HL-60/S4 (cell line): ENCODE data around the gene SEMA4C.

Experiments used
- in situ Hi-C: fragments of 300-500 bp; cut with MboI; formaldehyde crosslinking; loops from 2 replicates; pipeline ENCODE4 v1.14.3; 2022; ENCODE audit warnings: low sequenced_read_pairs

SEMA4C gene

GRCh38 chr2:96846825-96847224 is 23.1 kb downstream of the SEMA4C start:
- in situ Hi-C loops: no loop called here

- in situ Hi-C loops: no loop called here
Measured at GRCh38 chr2:96844405-96844808, 25.5 kb downstream of the SEMA4C start.

GRCh38 chr2:96843538-96844268 is 26.2 kb downstream of the SEMA4C start, which contains the start of gene ANKRD23:
Gene ANKRD23 (minus strand): TSS chr2:96844021. CDS start chr2:96843992, 29 bp downstream.
- in situ Hi-C loops: no loop called here

- in situ Hi-C loops: no loop called here
Measured at GRCh38 chr2:96842600-96842999, 27.3 kb downstream of the SEMA4C start.

GRCh38 chr2:96841701-96842495 is 28.0 kb downstream of the SEMA4C start:
- in situ Hi-C loops: no loop called here

- in situ Hi-C loops: no loop called here
Measured at GRCh38 chr2:96839875-96840850, 29.7 kb downstream of the SEMA4C start.

- in situ Hi-C loops: no loop called here
Measured at GRCh38 chr2:96839293-96839874, 30.5 kb downstream of the SEMA4C start.

- in situ Hi-C loops: no loop called here
Measured at GRCh38 chr2:96838345-96839292, 31.3 kb downstream of the SEMA4C start.

- in situ Hi-C loops: no loop called here
Measured at GRCh38 chr2:96837575-96837974, 32.3 kb downstream of the SEMA4C start.

- in situ Hi-C loops: no loop called here
Measured at GRCh38 chr2:96835830-96836229, 34.0 kb downstream of the SEMA4C start.

GRCh38 chr2:96832754-96833507 is 36.9 kb downstream of the SEMA4C start:
- in situ Hi-C loops: no loop called here

- in situ Hi-C loops: no loop called here
Measured at GRCh38 chr2:96832408-96832753, 37.5 kb downstream of the SEMA4C start.

GRCh38 chr2:96831679-96832078 is 38.2 kb downstream of the SEMA4C start:
- in situ Hi-C loops: no loop called here

- in situ Hi-C loops: no loop called here
Measured at GRCh38 chr2:96830044-96830562, 39.8 kb downstream of the SEMA4C start.

GRCh38 chr2:96828874-96829273 is 41.0 kb downstream of the SEMA4C start:
- in situ Hi-C loops: no loop called here

- in situ Hi-C loops: no loop called here
Measured at GRCh38 chr2:96828436-96828835, 41.4 kb downstream of the SEMA4C start.

- in situ Hi-C loops: no loop called here
Measured at GRCh38 chr2:96826546-96827278, 43.2 kb downstream of the SEMA4C start.

- in situ Hi-C loops: no loop called here
Measured at GRCh38 chr2:96825057-96825456, 44.8 kb downstream of the SEMA4C start.
